ENCODE data around the gene DNAJC17. TPM values are rescaled to one million over a fixed set of nuclear protein-coding genes. Genes with fewer than 3 reads are reported as not detected.

The DNAJC17 gene
- total RNA-seq, 1 donor: 14.8 TPM

DNA sequence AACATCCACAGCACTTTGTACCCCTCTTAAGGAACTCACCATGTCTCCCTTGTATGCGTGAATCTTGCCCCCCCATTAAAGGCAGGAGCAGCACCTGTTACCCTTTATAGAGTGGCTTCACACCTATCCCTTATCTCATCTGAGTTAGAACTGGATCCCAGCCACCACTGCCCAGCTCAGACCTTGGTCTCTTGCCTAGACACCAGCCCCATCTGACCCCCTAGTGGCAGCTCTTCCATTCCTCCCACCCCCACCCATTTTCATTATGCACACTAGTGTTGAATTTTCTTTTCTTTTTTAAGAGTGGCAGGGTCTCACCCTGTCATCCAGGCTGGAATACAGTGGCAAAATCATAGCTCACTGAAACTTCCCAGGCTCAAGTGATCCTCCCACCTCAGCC is 3.6 kb downstream of the DNAJC17 start:
- TF ChIP-seq, protein P1, sequence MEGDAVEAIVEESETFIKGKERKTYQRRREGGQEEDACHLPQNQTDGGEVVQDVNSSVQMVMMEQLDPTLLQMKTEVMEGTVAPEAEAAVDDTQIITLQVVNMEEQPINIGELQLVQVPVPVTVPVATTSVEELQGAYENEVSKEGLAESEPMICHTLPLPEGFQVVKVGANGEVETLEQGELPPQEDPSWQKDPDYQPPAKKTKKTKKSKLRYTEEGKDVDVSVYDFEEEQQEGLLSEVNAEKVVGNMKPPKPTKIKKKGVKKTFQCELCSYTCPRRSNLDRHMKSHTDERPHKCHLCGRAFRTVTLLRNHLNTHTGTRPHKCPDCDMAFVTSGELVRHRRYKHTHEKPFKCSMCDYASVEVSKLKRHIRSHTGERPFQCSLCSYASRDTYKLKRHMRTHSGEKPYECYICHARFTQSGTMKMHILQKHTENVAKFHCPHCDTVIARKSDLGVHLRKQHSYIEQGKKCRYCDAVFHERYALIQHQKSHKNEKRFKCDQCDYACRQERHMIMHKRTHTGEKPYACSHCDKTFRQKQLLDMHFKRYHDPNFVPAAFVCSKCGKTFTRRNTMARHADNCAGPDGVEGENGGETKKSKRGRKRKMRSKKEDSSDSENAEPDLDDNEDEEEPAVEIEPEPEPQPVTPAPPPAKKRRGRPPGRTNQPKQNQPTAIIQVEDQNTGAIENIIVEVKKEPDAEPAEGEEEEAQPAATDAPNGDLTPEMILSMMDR (IDR thresholded peaks at IDR 0.05; ENCODE audit: extremely low read depth, low read depth, low read length): no peak
- H3K9me3 ChIP-seq (ENCODE audit: low read depth, low read length): no peaks in the 10 kb centered on the region
- peaks cover 64% of the 10 kb centered on the region for H3K79me2 ChIP-seq (ENCODE audit: insufficient read depth, low read length)
- peaks cover 11% of the 10 kb centered on the region for H3K4me1 ChIP-seq (ENCODE audit: insufficient read depth, low read length)
- H3K36me3 ChIP-seq (ENCODE audit: insufficient read depth, low read length): peaks cover 3% of the 10 kb centered on the region
- H2AFZ ChIP-seq (ENCODE audit: low read length): no peak overlapping the region
- H3K4me2 ChIP-seq (ENCODE audit: insufficient read depth, low read length): no peak overlapping the region
- DNase-seq (ENCODE audit: insufficient read length, low spot score, missing footprints): no peak
- no peak overlapping the region for H3K4me3 ChIP-seq (ENCODE audit: insufficient read depth, low read length)
- H3K27me3 ChIP-seq (ENCODE audit: insufficient read depth, low read length): no peaks in the 10 kb centered on the region
- no peak overlapping the region for H3K27ac ChIP-seq (ENCODE audit: low read depth, low read length)
- peaks cover 5% of the 10 kb centered on the region for H4K20me1 ChIP-seq (ENCODE audit: insufficient read depth, low read length)

DNA sequence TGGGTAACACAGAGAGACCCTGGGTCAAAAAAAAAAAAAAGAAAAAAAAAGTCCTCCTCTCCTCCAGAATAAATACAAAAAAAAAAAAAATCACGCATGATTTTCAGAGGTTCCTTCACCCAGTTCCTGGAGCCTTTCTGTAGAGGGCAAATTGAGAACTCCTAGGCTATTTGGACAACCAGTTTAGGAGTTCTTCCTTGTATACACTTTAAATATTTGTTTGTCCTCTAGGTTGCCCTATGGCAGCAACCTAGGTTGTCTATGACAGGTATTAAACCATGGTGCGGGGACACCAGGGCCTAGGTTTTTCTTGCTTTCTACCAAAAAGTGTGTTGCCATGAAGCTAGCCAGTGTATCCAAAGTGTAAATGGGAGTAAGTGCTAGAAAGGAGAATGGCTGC is 4.2 kb downstream of the DNAJC17 start:
- DNase-seq (ENCODE audit: insufficient read length, low spot score, missing footprints): no peak
- no peak overlapping the region for H3K4me2 ChIP-seq (ENCODE audit: insufficient read depth, low read length)
- TF ChIP-seq, protein P1 (IDR thresholded peaks at IDR 0.05; ENCODE audit: extremely low read depth, low read depth, low read length): no peak
- no peaks in the 10 kb centered on the region for H3K27me3 ChIP-seq (ENCODE audit: insufficient read depth, low read length)
- H4K20me1 ChIP-seq (ENCODE audit: insufficient read depth, low read length): peaks cover 5% of the 10 kb centered on the region
- H3K36me3 ChIP-seq (ENCODE audit: insufficient read depth, low read length): peaks cover 3% of the 10 kb centered on the region
- no peaks in the 10 kb centered on the region for H3K9me3 ChIP-seq (ENCODE audit: low read depth, low read length)
- H2AFZ ChIP-seq (ENCODE audit: low read length): no peak overlapping the region
- no peak overlapping the region for H3K27ac ChIP-seq (ENCODE audit: low read depth, low read length)
- H3K79me2 ChIP-seq (ENCODE audit: insufficient read depth, low read length): peaks cover 66% of the 10 kb centered on the region
- no peak overlapping the region for H3K4me3 ChIP-seq (ENCODE audit: insufficient read depth, low read length)
- H3K4me1 ChIP-seq (ENCODE audit: insufficient read depth, low read length): peaks cover 7% of the 10 kb centered on the region

DNA sequence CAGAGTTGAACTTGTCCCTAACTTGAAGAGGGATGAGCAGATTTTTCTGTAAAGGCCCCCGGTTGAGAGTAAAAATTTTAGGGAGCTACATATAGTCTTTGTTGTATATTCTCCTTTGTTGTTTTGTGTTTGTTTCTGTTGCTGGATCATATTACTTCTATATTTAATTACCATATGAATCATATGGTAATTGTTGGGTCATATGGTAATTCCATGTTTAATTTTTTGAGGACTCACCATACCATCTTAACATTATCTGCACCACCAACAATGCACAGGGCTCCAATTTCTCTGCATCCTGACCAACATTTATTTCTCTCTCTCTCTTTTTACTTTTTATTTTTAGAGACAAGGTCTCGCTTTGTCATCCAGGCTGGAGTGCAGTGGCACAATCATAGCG is 7.8 kb downstream of the DNAJC17 start:
- H3K4me3 ChIP-seq (ENCODE audit: insufficient read depth, low read length): no peak overlapping the region
- H3K79me2 ChIP-seq (ENCODE audit: insufficient read depth, low read length): peaks cover 69% of the 10 kb centered on the region
- no peaks in the 10 kb centered on the region for H3K9me3 ChIP-seq (ENCODE audit: low read depth, low read length)
- H4K20me1 ChIP-seq (ENCODE audit: insufficient read depth, low read length): peaks cover 5% of the 10 kb centered on the region
- no peak overlapping the region for H2AFZ ChIP-seq (ENCODE audit: low read length)
- H3K4me1 ChIP-seq (ENCODE audit: insufficient read depth, low read length): no peaks in the 10 kb centered on the region
- DNase-seq (ENCODE audit: insufficient read length, low spot score, missing footprints): no peak
- H3K27ac ChIP-seq (ENCODE audit: low read depth, low read length): no peak overlapping the region
- H3K27me3 ChIP-seq (ENCODE audit: insufficient read depth, low read length): no peaks in the 10 kb centered on the region
- no peak overlapping the region for H3K4me2 ChIP-seq (ENCODE audit: insufficient read depth, low read length)
- peaks cover 3% of the 10 kb centered on the region for H3K36me3 ChIP-seq (ENCODE audit: insufficient read depth, low read length)
- TF ChIP-seq, protein P1 (IDR thresholded peaks at IDR 0.05; ENCODE audit: extremely low read depth, low read depth, low read length): no peak

DNA sequence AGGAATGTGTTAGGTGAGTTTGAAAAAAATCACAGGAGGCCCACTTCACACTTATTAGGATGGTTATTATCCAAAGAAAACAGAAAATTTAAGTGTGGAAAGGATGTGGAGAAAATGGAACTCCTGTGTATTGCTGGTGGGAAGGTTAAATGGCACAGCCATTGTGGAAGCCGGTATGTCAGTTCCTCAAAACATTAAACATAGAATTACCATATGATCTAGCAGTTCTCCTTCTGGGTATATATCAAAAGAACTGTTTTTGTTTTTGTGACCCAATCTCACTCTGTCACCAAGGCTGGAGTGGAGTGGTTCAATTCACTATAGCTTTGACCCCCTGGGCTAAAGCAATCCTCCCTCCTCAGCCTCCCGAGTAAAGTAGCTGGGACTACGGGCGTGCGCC is 10.8 kb downstream of the DNAJC17 start:
- TF ChIP-seq, protein P1 (IDR thresholded peaks at IDR 0.05; ENCODE audit: extremely low read depth, low read depth, low read length): no peak
- Histone ChIP-seq H3K4me2 (ENCODE audit: insufficient read depth, low read length) (no peak overlapping the region), H3K36me3 (ENCODE audit: insufficient read depth, low read length) (peaks cover 4% of the 10 kb centered on the region), H3K4me3 (ENCODE audit: insufficient read depth, low read length) (no peak overlapping the region), H3K27me3 (ENCODE audit: insufficient read depth, low read length) (no peaks in the 10 kb centered on the region), H3K4me1 (ENCODE audit: insufficient read depth, low read length) (peaks cover 11% of the 10 kb centered on the region), H3K27ac (ENCODE audit: low read depth, low read length) (no peak overlapping the region), H3K9me3 (ENCODE audit: low read depth, low read length) (no peaks in the 10 kb centered on the region), H2AFZ (ENCODE audit: low read length) (no peak overlapping the region), H3K79me2 (ENCODE audit: insufficient read depth, low read length) (peaks cover 55% of the 10 kb centered on the region), H4K20me1 (ENCODE audit: insufficient read depth, low read length) (peaks cover 9% of the 10 kb centered on the region)
- DNase-seq (ENCODE audit: insufficient read length, low spot score, missing footprints): no peak

Data from osteoblast (primary cell).